ENCODE data around the gene KCNH4. TPM values are rescaled to one million over a fixed set of nuclear protein-coding genes. Genes with fewer than 3 reads are reported as not detected.

Gene KCNH4
- total and polyA plus RNA-seq, 12 donors: 0.13 to 1.0 (median 0.19) TPM; not detected in 2

- Histone ChIP-seq H3K9me3 (replicated peaks in 1 of 3) (no peaks in the 10 kb centered on the region), H3K4me1 (replicated peaks in 1 of 2) (peaks cover 23 to 35% of the 10 kb centered on the region in 2 donors), H3K27ac (peak within 1 kb of the TSS; percentile 88 to 93 (median 90)), H3K36me3 (replicated peaks in 1 of 2) (peaks cover 0 to 32% of the 10 kb centered on the region in 2 donors), H3K27me3 (no peaks in the 10 kb centered on the region), H3K4me3 (peak within 1 kb of the TSS; percentile 6 to 74 (median 57))
- intact Hi-C loops (cut with DNase I): loop anchor here (5.0 kb wide), 2 partner anchors 85 to 150 kb away; no protein-coding TSS in a partner anchor
- DNase-seq: peak; percentile 68 to 91 (median 83)
- peak; percentile 46 to 81 for TF ChIP-seq POLR2A (IDR thresholded peaks at IDR 0.05)
- TF ChIP-seq, protein P1, sequence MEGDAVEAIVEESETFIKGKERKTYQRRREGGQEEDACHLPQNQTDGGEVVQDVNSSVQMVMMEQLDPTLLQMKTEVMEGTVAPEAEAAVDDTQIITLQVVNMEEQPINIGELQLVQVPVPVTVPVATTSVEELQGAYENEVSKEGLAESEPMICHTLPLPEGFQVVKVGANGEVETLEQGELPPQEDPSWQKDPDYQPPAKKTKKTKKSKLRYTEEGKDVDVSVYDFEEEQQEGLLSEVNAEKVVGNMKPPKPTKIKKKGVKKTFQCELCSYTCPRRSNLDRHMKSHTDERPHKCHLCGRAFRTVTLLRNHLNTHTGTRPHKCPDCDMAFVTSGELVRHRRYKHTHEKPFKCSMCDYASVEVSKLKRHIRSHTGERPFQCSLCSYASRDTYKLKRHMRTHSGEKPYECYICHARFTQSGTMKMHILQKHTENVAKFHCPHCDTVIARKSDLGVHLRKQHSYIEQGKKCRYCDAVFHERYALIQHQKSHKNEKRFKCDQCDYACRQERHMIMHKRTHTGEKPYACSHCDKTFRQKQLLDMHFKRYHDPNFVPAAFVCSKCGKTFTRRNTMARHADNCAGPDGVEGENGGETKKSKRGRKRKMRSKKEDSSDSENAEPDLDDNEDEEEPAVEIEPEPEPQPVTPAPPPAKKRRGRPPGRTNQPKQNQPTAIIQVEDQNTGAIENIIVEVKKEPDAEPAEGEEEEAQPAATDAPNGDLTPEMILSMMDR (IDR thresholded peaks at IDR 0.05): no peak
- 0 to 1% (median 0%) methylated on average over 4 to 10 of the region's 10 CpGs for WGBS, 4 donors
Measured at GRCh38 chr17:42112552-42113176, 68.3 kb downstream of the KCNH4 start, which contains the start of gene DHX58. Gene DHX58 (minus strand): TSS chr17:42112714. CDS start chr17:42111892, 822 bp downstream.

- TF ChIP-seq, protein P1 (IDR thresholded peaks at IDR 0.05): no peak
- no peak for TF ChIP-seq POLR2A (IDR thresholded peaks at IDR 0.05)
- H3K4me3 ChIP-seq: peak overlapping the region; percentile 6 to 74 (median 57)
- no peaks in the 10 kb centered on the region for H3K9me3 ChIP-seq (replicated peaks in 1 of 3)
- intact Hi-C loops (cut with DNase I): loop anchor here (5.0 kb wide), 2 partner anchors 85 to 150 kb away; no protein-coding TSS in a partner anchor
- H3K27me3 ChIP-seq: no peaks in the 10 kb centered on the region
- WGBS, 4 donors: 2 to 22% (median 7%) methylated on average over 6 to 12 of the region's 12 CpGs
- DNase-seq: peak in 6 of 7 donors; percentile 49 to 74 (median 59)
- peaks cover 0 to 27% of the 10 kb centered on the region in 2 donors for H3K36me3 ChIP-seq (replicated peaks in 1 of 2)
- peak overlapping the region; percentile 88 to 93 (median 90) for H3K27ac ChIP-seq
- peaks cover 23 to 35% of the 10 kb centered on the region in 2 donors for H3K4me1 ChIP-seq (replicated peaks in 1 of 2)
Measured at GRCh38 chr17:42111871-42112551, 68.9 kb downstream of the KCNH4 start.

- DNase-seq: no peak
- TF ChIP-seq, protein P1 (IDR thresholded peaks at IDR 0.05): no peak
- TF ChIP-seq POLR2A (IDR thresholded peaks at IDR 0.05): no peak
- Histone ChIP-seq H3K9me3 (replicated peaks in 1 of 3) (no peaks in the 10 kb centered on the region), H3K4me1 (replicated peaks in 1 of 2) (peaks cover 19 to 31% of the 10 kb centered on the region in 2 donors), H3K27ac (peak overlapping the region in 3 of 5 donors; percentile 88 to 93 (median 88)), H3K27me3 (no peaks in the 10 kb centered on the region), H3K4me3 (no peak overlapping the region), H3K36me3 (replicated peaks in 1 of 2) (peaks cover 0 to 27% of the 10 kb centered on the region in 2 donors)
- intact Hi-C loops (cut with DNase I): loop anchor here (5.0 kb wide), 2 partner anchors 84 to 149 kb away; no protein-coding TSS in a partner anchor
- 79 to 87% (median 83%) methylated on average over 5 to 11 of the region's 11 CpGs for WGBS, 4 donors
Measured at GRCh38 chr17:42111265-42111636, 69.7 kb downstream of the KCNH4 start.
